K562 (cell line): ENCODE results near the gene RBM27. TPM values are rescaled to one million over a fixed set of nuclear protein-coding genes. Genes with fewer than 3 reads are reported as not detected.

Experiments used
- ATAC-seq: fragments of 200-7000 bp; cut with Tn5 transposase; 3 replicates; pipeline ENCODE4 v1.9.1; 2020; ENCODE audit warnings: moderate library complexity
- BruUV-seq: library from RNA; stranded (reverse); fragments of 400-500 nt; replicated peaks from 2 replicates; lab custom pipeline; 2021; lab: Mats Ljungman, UMichigan
- CTCF ChIA-PET: fragments of 300-600 bp; formaldehyde crosslinking; extraction: SDS; loops from one replicate; lab custom pipeline; 2021; ENCODE audit warnings: low intra/inter-chr PET ratio; lab: Yijun Ruan, JAX
- POLR2A ChIA-PET: fragments of 300-600, 350-650 bp; sonication (Branson Sonifier 250); formaldehyde crosslinking; extraction: SDS; loops from one replicate; lab custom pipeline; 2021; ENCODE audit warnings: antibody characterized with exemption, inconsistent platforms; lab: Yijun Ruan, JAX
- DNase-seq, 4 experiments: peaks; one replicate each; pipeline versions ENCODE4 v3.0.0 to v3.0.0-alpha.2; 2011 to 2018; ENCODE audit warnings: low spot score in 3 of 4, mixed read lengths in 3 of 4; ENCODE audit errors: extremely low read depth in 1 of 4
- FAIRE-seq: peaks from 2 replicates; lab custom pipeline; 2011; peaks lifted over from hg19 to GRCh38; lab: Jason Lieb, UNC
- H2AFZ ChIP-seq: 2 replicates; pipeline ENCODE4 v1.6.0; 2011; ENCODE audit warnings: low read depth, low read length, control low read depth, inconsistent platforms
- H3K27ac ChIP-seq: fragments of 200-600 bp; 3 replicates; pipeline ENCODE4 v1.8.0; 2011; ENCODE audit warnings: low read depth, mild to moderate bottlenecking, control low read depth, inconsistent platforms, low read length, moderate library complexity, mixed read lengths; ENCODE audit errors: extremely low read depth
- H3K27me3 ChIP-seq, 2 experiments: fragments of 300-600 bp in 1 of 2; 2 replicates in 1 of 2; 3 replicates in 1 of 2; pipeline versions ENCODE4 v1.6.0 to v1.8.0; 2011; ENCODE audit warnings: inconsistent platforms in 2 of 2, low read length in 2 of 2, mild to moderate bottlenecking in 1 of 2, mixed read lengths in 1 of 2, moderate library complexity in 1 of 2; ENCODE audit not compliant: control insufficient read depth in 2 of 2, insufficient read depth in 2 of 2
- H3K36me3 ChIP-seq: fragments of 300-600 bp; 3 replicates; pipeline ENCODE4 v1.8.0; 2011; ENCODE audit warnings: mild to moderate bottlenecking, low read length, inconsistent platforms; ENCODE audit not compliant: control insufficient read depth, insufficient read depth
- H3K4me1 ChIP-seq, 2 experiments: fragments of 200-600 bp in 1 of 2; replicated peaks in 1 of 2; 2 replicates in 1 of 2; 3 replicates in 1 of 2; pipeline versions ENCODE4 v1.5.1 to v1.8.0; 2011; ENCODE audit warnings: inconsistent platforms in 2 of 2, low read length in 2 of 2, mild to moderate bottlenecking in 1 of 2, mixed read lengths in 1 of 2, moderate library complexity in 1 of 2; ENCODE audit not compliant: control insufficient read depth in 2 of 2, insufficient read depth in 2 of 2
- H3K4me2 ChIP-seq: 2 replicates; pipeline ENCODE4 v1.6.1; 2011; ENCODE audit warnings: low read length, control low read depth, inconsistent platforms, mixed read lengths; ENCODE audit not compliant: insufficient read depth
- H3K4me3 ChIP-seq: fragments of 200-600 bp; sonication (generic), shearing (Covaris generic); 2 replicates; pipeline ENCODE4 v1.5.1; 2016; ENCODE audit warnings: control low read depth, inconsistent platforms
- H3K79me2 ChIP-seq: fragments of 200-600 bp; 3 replicates; pipeline ENCODE4 v1.8.0; 2011; ENCODE audit warnings: low read length, inconsistent platforms; ENCODE audit not compliant: control insufficient read depth, insufficient read depth
- H3K9ac ChIP-seq, 2 experiments: 2 replicates each; pipeline versions ENCODE4 v1.6.0 to v1.6.1; 2011; ENCODE audit warnings: low read depth in 2 of 2, low read length in 2 of 2, control low read depth in 1 of 2, inconsistent platforms in 1 of 2, mild to moderate bottlenecking in 1 of 2, mixed read lengths in 1 of 2; ENCODE audit not compliant: insufficient read depth in 1 of 2
- H3K9me1 ChIP-seq: one replicate; pipeline ENCODE4 v1.6.0; 2011; ENCODE audit warnings: inconsistent platforms, mild to moderate bottlenecking, low read length, moderate library complexity; ENCODE audit not compliant: control insufficient read depth, insufficient read depth
- H3K9me3 ChIP-seq: replicated peaks from 2 replicates; pipeline ENCODE4 v1.5.1; 2011; ENCODE audit warnings: low read depth, low read length, inconsistent platforms; ENCODE audit not compliant: control insufficient read depth, insufficient read depth
- H4K20me1 ChIP-seq: replicated peaks from 2 replicates; pipeline ENCODE4 v1.6.1; 2011; ENCODE audit warnings: low read length, inconsistent platforms, mixed read lengths; ENCODE audit not compliant: control insufficient read depth, insufficient read depth
- CEBPB ChIP-seq: fragments of 450-650 bp; IDR thresholded peaks from 2 replicates; pipeline ENCODE4 v1.6.1; 2016; ENCODE audit warnings: missing genetic modification characterization, missing compliant biosample characterization
- CEBPG ChIP-seq, 3 experiments: fragments of 200-800 bp in 1 of 3; sonication (Bioruptor generic) in 1 of 3; sonication (generic) in 1 of 3; formaldehyde crosslinking in 1 of 3; IDR thresholded peaks in 2 of 3; conservative IDR thresholded peaks in 1 of 3; 2 replicates each; pipeline versions ENCODE4 v1.6.1 to v1.8.0; 2016 to 2022; ENCODE audit warnings: missing compliant biosample characterization in 2 of 3, missing genetic modification characterization in 2 of 3, mild to moderate bottlenecking in 1 of 3, missing genetic modification reagents in 1 of 3
- MCM7 ChIP-seq, 2 experiments: fragments of 450-650 bp; IDR thresholded peaks; 2 replicates each; pipeline ENCODE4 v1.6.1; 2016 to 2018
- PHF21A ChIP-seq: fragments of 450-650 bp; IDR thresholded peaks from 2 replicates; pipeline ENCODE4 v1.6.1; 2017; ENCODE audit warnings: low read depth, borderline replicate concordance
- ZNF668 ChIP-seq: fragments of 250-450 bp; sonication (Bioruptor Pico); IDR thresholded peaks from 2 replicates; pipeline ENCODE4 v1.8.0; 2022; ENCODE audit warnings: mild to moderate bottlenecking, inconsistent platforms
- ZSCAN32 ChIP-seq: fragments of 450-650 bp; formaldehyde crosslinking; IDR thresholded peaks from 2 replicates; pipeline ENCODE4 v1.4.0; 2020; ENCODE audit warnings: mild to moderate bottlenecking, moderate library complexity
- in situ Hi-C: fragments of 300-500 bp; cut with MboI; formaldehyde crosslinking; loops from 4 replicates; pipeline ENCODE4 v1.15.0; 2018; ENCODE audit warnings: inconsistent platforms, mixed read lengths
- intact Hi-C: fragments of 100-400 bp; cut with micrococcal nuclease; formaldehyde crosslinking; loops from 2 replicates; pipeline ENCODE4 v1.14.2; 2022
- polyA plus RNA-seq, 8 experiments: library from polyadenylated mRNA; depleted of rRNA in 4 of 8; stranded (reverse) in 5 of 8; unstranded in 3 of 8; fragments of >200 nt; fragmentation: Nextera tagmentation in 2 of 8; fragmentation: Illumina TruSeq in 1 of 8; extraction: Ambion mirVana in 2 of 8; extraction: Trizol in 1 of 8; gene quantifications; 2 replicates each; pipeline versions ENCODE4 v1.2.1 to v1.2.3, GENCODE V29; 2011 to 2014; ENCODE audit warnings: inconsistent platforms in 1 of 8, missing spikeins in 1 of 8
- total RNA-seq, 7 experiments: library from RNA; depleted of rRNA in 6 of 7; stranded (reverse); fragments of >200 nt in 6 of 7; fragmentation: Illumina TruSeq in 2 of 7; extraction: Trizol in 2 of 7; gene quantifications; 2 replicates each; pipeline versions ENCODE4 v1.2.1 to v1.2.3, GENCODE V29; 2011 to 2021; ENCODE audit warnings: low replicate concordance in 1 of 7
- TF ChIP-seq, protein P1 (sequence below): fragments of 250-450 bp; sonication (Bioruptor Pico); IDR thresholded peaks from 2 replicates; pipeline ENCODE4 v1.6.1; 2021; ENCODE audit warnings: mild to moderate bottlenecking
- TF ChIP-seq, protein P2 (sequence below): fragments of 250-450 bp; sonication (Bioruptor Pico); IDR thresholded peaks from 2 replicates; pipeline ENCODE4 v1.8.0; 2021; ENCODE audit warnings: moderate library complexity, mild to moderate bottlenecking, inconsistent platforms
- TF ChIP-seq, protein P3 (sequence below), 2 experiments: fragments of 450-650 bp in 1 of 2; sonication (generic) in 1 of 2; formaldehyde crosslinking in 1 of 2; IDR thresholded peaks in 1 of 2; conservative IDR thresholded peaks in 1 of 2; 2 replicates each; pipeline versions ENCODE4 v1.6.1 to v1.8.1; 2016 to 2023; ENCODE audit warnings: mild to moderate bottlenecking in 2 of 2, moderate library complexity in 2 of 2, inconsistent platforms in 1 of 2, missing genetic modification reagents in 1 of 2

Gene RBM27
- total and polyA plus RNA-seq, 9 of the 15 experiments (the other 6 are each of a cell fraction or from before 2014, with no cell fraction given): 5.3 to 45.4 (median 29.1) TPM

GRCh38 chr5:146158255-146158654 lies 45.1 kb upstream of the RBM27 start:
- Histone ChIP-seq H3K9me1 (no peaks in the 10 kb centered on the region), H2AFZ (no peak overlapping the region), H3K79me2 (no peaks in the 10 kb centered on the region), H3K27me3 (no peaks in the 10 kb centered on the region), H3K4me3 (no peak overlapping the region), H3K27ac (no peak overlapping the region), H3K4me2 (no peak overlapping the region), H3K4me1 (no peaks in the 10 kb centered on the region), H4K20me1 (no peaks in the 10 kb centered on the region), H3K9ac (no peak overlapping the region), H3K36me3 (peaks cover 87% of the 10 kb centered on the region), H3K9me3 (no peaks in the 10 kb centered on the region)
- no peak for ATAC-seq
- in situ Hi-C loops: no loop called here
- ChIA-PET CTCF (no interaction called here), POLR2A (no interaction called here)
- FAIRE-seq: no peak
- TF ChIP-seq, protein P1, sequence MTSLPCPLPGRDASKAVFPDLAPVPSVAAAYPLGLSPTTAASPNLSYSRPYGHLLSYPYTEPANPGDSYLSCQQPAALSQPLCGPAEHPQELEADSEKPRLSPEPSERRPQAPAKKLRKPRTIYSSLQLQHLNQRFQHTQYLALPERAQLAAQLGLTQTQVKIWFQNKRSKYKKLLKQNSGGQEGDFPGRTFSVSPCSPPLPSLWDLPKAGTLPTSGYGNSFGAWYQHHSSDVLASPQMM (CRISPR knock-in tag): no peak
- TF ChIP-seq, protein P2, sequence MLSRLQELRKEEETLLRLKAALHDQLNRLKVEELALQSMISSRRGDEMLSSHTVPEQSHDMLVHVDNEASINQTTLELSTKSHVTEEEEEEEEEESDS: no peak
- no peak for TF ChIP-seq ZNF668 (CRISPR knock-in tag)
- TF ChIP-seq CEBPB (tag): peak; percentile 56
- TF ChIP-seq ZSCAN32 (CRISPR knock-in tag): 0 out of 2 replicates have a peak, but pooled peaks have one; percentile 48
- TF ChIP-seq, protein P3, sequence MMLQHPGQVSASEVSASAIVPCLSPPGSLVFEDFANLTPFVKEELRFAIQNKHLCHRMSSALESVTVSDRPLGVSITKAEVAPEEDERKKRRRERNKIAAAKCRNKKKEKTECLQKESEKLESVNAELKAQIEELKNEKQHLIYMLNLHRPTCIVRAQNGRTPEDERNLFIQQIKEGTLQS (IDR thresholded peaks at IDR 0.05): peak; percentile 75
- TF ChIP-seq, protein P3 (CRISPR knock-in tag; conservative IDR thresholded peaks at IDR 0.05): no peak
- TF ChIP-seq CEBPG (CRISPR knock-in tag; IDR thresholded peaks at IDR 0.05): no peak
- peak; percentile 66 to 80; a peak in 3 of 4 replicates for TF ChIP-seq CEBPG (tag; conservative IDR thresholded peaks at IDR 0.05 in 1 of 2, IDR thresholded peaks at IDR 0.05 in 1 of 2)
- no peak for TF ChIP-seq PHF21A
- no peak for TF ChIP-seq MCM7 (IDR thresholded peaks at IDR 0.05)
- no TSS peak for BruUV-seq
- intact Hi-C loops: no loop called here
- no peak for DNase-seq
